ENCODE data around the gene RAB37. TPM values are rescaled to one million over a fixed set of nuclear protein-coding genes. Genes with fewer than 3 reads are reported as not detected.

The RAB37 gene
- total and polyA plus RNA-seq, 2 of the 13 experiments (the other 11 are each of a cell fraction or from before 2014, with no cell fraction given), result 0.91 to 3.7 TPM

DNA sequence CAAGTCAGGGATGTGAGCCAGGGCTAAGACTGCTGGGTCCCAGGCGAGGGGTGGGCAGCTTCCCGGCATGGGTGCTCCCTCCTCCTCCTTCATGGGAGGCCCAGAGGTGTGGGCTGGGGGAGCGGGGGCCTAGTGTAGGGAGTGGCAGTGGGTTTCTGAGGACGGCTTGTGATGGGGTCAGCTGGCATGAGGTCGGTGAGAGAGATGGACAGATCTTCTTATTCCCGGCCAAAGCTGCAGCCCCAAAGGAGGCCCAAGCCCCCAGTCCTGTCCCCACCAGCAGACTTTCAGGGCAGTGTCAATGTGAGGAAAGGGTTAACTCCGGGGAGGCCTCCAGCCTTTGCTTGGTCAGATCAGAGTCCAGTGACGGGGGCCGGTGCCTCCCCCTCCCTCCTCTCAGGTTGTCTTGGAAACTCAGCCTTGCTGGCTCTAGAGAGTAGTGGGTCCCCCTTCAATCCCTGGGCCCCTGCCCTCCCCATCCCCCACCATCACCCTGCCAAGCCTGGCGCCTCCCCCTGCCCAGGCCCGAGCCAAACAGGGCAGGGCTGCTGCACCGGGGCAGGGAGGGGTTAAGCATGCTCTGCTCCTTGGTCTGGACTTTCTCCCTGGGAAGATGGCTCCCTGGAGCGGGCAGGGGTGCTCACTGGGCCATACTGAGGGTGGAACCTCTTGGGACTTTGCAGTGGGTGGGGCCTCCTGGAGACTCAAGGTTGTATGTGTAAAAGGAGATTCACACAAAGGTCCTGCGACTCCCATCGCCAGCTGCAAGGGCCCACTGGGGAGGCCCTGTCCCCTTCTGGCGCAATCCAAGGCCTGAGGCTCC, 26.7 kb downstream of the RAB37 start (continued):
- TF ChIP-seq ZNF432 (CRISPR knock-in tag; IDR thresholded peaks at IDR 0.05; ENCODE audit: borderline replicate concordance), result no peak
- peak; percentile 70; the same call in 1 of the 2 replicates for TF ChIP-seq ZSCAN31 (CRISPR knock-in tag; IDR thresholded peaks at IDR 0.05; ENCODE audit: low read depth)
- peak; percentile 21; the same call in 1 of the 2 replicates for TF ChIP-seq MIXL1 (CRISPR knock-in tag; IDR thresholded peaks at IDR 0.05)
- no peak for TF ChIP-seq SMARCE1 (IDR thresholded peaks at IDR 0.05; ENCODE audit: borderline replicate concordance)
- TF ChIP-seq, protein P1, sequence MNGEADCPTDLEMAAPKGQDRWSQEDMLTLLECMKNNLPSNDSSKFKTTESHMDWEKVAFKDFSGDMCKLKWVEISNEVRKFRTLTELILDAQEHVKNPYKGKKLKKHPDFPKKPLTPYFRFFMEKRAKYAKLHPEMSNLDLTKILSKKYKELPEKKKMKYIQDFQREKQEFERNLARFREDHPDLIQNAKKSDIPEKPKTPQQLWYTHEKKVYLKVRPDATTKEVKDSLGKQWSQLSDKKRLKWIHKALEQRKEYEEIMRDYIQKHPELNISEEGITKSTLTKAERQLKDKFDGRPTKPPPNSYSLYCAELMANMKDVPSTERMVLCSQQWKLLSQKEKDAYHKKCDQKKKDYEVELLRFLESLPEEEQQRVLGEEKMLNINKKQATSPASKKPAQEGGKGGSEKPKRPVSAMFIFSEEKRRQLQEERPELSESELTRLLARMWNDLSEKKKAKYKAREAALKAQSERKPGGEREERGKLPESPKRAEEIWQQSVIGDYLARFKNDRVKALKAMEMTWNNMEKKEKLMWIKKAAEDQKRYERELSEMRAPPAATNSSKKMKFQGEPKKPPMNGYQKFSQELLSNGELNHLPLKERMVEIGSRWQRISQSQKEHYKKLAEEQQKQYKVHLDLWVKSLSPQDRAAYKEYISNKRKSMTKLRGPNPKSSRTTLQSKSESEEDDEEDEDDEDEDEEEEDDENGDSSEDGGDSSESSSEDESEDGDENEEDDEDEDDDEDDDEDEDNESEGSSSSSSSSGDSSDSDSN (CRISPR knock-in tag; IDR thresholded peaks at IDR 0.05), result peak; percentile 47
- TF ChIP-seq DMAP1 (CRISPR knock-in tag; IDR thresholded peaks at IDR 0.05), result peak; percentile 72; the same call in 1 of the 2 replicates
- TF ChIP-seq ZNF589 (CRISPR knock-in tag; conservative IDR thresholded peaks at IDR 0.05), result no peak
- peak; percentile 85; the same call in 1 of the 2 replicates for TF ChIP-seq SIN3A (IDR thresholded peaks at IDR 0.05; ENCODE audit: borderline replicate concordance, low read depth, low read length)
- TF ChIP-seq FOXP1 (IDR thresholded peaks at IDR 0.05), result no peak
- TF ChIP-seq FOXP1 (CRISPR knock-in tag; IDR thresholded peaks at IDR 0.05), result peak; percentile 43; the same call in 1 of the 2 replicates
- TF ChIP-seq, protein P2, sequence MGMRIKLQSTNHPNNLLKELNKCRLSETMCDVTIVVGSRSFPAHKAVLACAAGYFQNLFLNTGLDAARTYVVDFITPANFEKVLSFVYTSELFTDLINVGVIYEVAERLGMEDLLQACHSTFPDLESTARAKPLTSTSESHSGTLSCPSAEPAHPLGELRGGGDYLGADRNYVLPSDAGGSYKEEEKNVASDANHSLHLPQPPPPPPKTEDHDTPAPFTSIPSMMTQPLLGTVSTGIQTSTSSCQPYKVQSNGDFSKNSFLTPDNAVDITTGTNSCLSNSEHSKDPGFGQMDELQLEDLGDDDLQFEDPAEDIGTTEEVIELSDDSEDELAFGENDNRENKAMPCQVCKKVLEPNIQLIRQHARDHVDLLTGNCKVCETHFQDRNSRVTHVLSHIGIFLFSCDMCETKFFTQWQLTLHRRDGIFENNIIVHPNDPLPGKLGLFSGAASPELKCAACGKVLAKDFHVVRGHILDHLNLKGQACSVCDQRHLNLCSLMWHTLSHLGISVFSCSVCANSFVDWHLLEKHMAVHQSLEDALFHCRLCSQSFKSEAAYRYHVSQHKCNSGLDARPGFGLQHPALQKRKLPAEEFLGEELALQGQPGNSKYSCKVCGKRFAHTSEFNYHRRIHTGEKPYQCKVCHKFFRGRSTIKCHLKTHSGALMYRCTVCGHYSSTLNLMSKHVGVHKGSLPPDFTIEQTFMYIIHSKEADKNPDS (CRISPR knock-in tag; IDR thresholded peaks at IDR 0.05), result no peak
- peak; percentile 67; the same call in 1 of the 2 replicates for TF ChIP-seq NAIF1 (CRISPR knock-in tag; IDR thresholded peaks at IDR 0.05; ENCODE audit: borderline replicate concordance)
- no peak for TF ChIP-seq GABPA (IDR thresholded peaks at IDR 0.05; ENCODE audit: low read depth, low read length)
- TF ChIP-seq GABPA (CRISPR knock-in tag; IDR thresholded peaks at IDR 0.05; ENCODE audit: low read depth), result peak; percentile 43; the same call in 1 of the 2 replicates
- no peak for TF ChIP-seq ZNF446 (CRISPR knock-in tag; IDR thresholded peaks at IDR 0.05)
- TF ChIP-seq ZSCAN30 (CRISPR knock-in tag; IDR thresholded peaks at IDR 0.05), result 0 out of 2 replicates have a peak, but pooled peaks have one; percentile 74
- no peak for TF ChIP-seq ZNF883 (CRISPR knock-in tag; IDR thresholded peaks at IDR 0.05; ENCODE audit: not compliant biosample characterization)
- 0 out of 2 replicates have a peak, but pooled peaks have one; percentile 35 for TF ChIP-seq ZBTB42 (CRISPR knock-in tag; IDR thresholded peaks at IDR 0.05)
- TF ChIP-seq, protein P3, sequence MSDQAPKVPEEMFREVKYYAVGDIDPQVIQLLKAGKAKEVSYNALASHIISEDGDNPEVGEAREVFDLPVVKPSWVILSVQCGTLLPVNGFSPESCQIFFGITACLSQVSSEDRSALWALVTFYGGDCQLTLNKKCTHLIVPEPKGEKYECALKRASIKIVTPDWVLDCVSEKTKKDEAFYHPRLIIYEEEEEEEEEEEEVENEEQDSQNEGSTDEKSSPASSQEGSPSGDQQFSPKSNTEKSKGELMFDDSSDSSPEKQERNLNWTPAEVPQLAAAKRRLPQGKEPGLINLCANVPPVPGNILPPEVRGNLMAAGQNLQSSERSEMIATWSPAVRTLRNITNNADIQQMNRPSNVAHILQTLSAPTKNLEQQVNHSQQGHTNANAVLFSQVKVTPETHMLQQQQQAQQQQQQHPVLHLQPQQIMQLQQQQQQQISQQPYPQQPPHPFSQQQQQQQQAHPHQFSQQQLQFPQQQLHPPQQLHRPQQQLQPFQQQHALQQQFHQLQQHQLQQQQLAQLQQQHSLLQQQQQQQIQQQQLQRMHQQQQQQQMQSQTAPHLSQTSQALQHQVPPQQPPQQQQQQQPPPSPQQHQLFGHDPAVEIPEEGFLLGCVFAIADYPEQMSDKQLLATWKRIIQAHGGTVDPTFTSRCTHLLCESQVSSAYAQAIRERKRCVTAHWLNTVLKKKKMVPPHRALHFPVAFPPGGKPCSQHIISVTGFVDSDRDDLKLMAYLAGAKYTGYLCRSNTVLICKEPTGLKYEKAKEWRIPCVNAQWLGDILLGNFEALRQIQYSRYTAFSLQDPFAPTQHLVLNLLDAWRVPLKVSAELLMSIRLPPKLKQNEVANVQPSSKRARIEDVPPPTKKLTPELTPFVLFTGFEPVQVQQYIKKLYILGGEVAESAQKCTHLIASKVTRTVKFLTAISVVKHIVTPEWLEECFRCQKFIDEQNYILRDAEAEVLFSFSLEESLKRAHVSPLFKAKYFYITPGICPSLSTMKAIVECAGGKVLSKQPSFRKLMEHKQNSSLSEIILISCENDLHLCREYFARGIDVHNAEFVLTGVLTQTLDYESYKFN (CRISPR knock-in tag; conservative IDR thresholded peaks at IDR 0.05), result peak; percentile 100

Data from HepG2 (cell line).